Adrenal gland (tissue), 5 donors: ENCODE results near the gene AMFR.

Experiments used
- CTCF ChIP-seq, 6 experiments: fragments of 450-650 bp in 4 of 6; fragments of 200-600 bp in 2 of 6; sonication (generic) in 1 of 6; IDR thresholded peaks; 1 replicate in 5 of 6; 2 replicates in 1 of 6; pipeline versions ENCODE4 v1.5.1 to v1.8.0; 2016 to 2021; ENCODE audit warnings: antibody characterized with exemption in 6 of 6, mild to moderate bottlenecking in 2 of 6, moderate library complexity in 1 of 6
- POLR2A ChIP-seq, 2 donors: fragments of 450-650 bp; IDR thresholded peaks; one replicate each; pipeline ENCODE4 v1.6.1; 2017; ENCODE audit warnings: antibody characterized with exemption in 2 of 2, mild to moderate bottlenecking in 2 of 2, moderate library complexity in 1 of 2
- donor health status: DM: no; HTN: no; CAD: no.

DNA sequence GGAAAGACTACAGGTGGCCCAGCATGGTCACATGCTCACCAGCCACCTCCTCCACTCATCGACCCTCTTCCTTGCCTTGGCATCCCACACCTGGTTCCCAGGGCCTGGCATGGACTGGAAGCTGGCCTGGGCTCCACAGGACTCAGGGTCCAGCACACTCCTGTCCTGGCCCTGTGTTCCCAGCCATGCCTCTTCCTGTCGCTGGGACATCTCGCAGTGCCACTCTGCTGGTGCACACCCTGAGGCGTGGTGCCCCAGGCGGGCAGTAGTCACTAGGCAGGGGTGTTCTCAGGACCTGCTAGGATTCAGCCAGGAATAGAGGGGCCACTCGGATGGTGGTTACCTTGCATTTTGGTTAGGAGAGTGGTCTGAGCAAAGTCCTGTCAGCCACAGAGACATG, 99.4 kb downstream of the AMFR start:
- TF ChIP-seq POLR2A (IDR thresholded peaks at IDR 0.05) (no peak), CTCF (IDR thresholded peaks at IDR 0.05) (no peak)
